Endometrial microvascular endothelial cells (primary cell): ENCODE data around the gene TAS2R41. TPM values are rescaled to one million over a fixed set of nuclear protein-coding genes. Genes with fewer than 3 reads are reported as not detected.
"Not testable (repeated sequence)": the region's sequence is repeated elsewhere in the genome, so short reads cannot be mapped to it uniquely, and the experiment has no call there.

Source experiments
- in situ Hi-C: cut with HindIII; loops from 2 replicates; pipeline ENCODE4 v1.10.0; 2017; ENCODE audit warnings: low sequenced_read_pairs, low pct_unique_long_range_greater_than_20kb; ENCODE audit errors: inconsistent ontology term
- total RNA-seq: library from RNA; depleted of rRNA; stranded (reverse); fragments of >200 nt; gene quantifications from one replicate; pipeline ENCODE4 v1.2.3, GENCODE V29; 2015; ENCODE audit errors: inconsistent ontology term

TAS2R41 gene
- total RNA-seq, 1 donor from 2014 or later, result not detected

GRCh38 chr7:143510854-143511592, 33.4 kb downstream of the TAS2R41 start:
- in situ Hi-C loops, result no loop called here

GRCh38 chr7:143511593-143512047, 33.9 kb downstream of the TAS2R41 start:
- in situ Hi-C loops, result no loop called here

- in situ Hi-C loops, result no loop called here
Measured at GRCh38 chr7:143512488-143513340, 35.0 kb downstream of the TAS2R41 start.

GRCh38 chr7:143514487-143514886, 36.8 kb downstream of the TAS2R41 start:
- in situ Hi-C loops, result no loop called here

GRCh38 chr7:143514995-143515735, 37.5 kb downstream of the TAS2R41 start:
- in situ Hi-C loops, result no loop called here

GRCh38 chr7:143516981-143517380, 39.3 kb downstream of the TAS2R41 start:
- in situ Hi-C loops, result no loop called here

- in situ Hi-C loops, result no loop called here
Measured at GRCh38 chr7:143518521-143518920, 40.8 kb downstream of the TAS2R41 start.

GRCh38 chr7:143518941-143519340, 41.3 kb downstream of the TAS2R41 start:
- in situ Hi-C loops, result no loop called here

GRCh38 chr7:143519411-143520131, 41.9 kb downstream of the TAS2R41 start:
- in situ Hi-C loops, result no loop called here

GRCh38 chr7:143522309-143522916, 44.7 kb downstream of the TAS2R41 start:
- in situ Hi-C loops, result not testable (repeated sequence)

Other genes starting within 250 kb of the TAS2R41 start
- gene GSTK1, start 214.4 kb upstream of the TAS2R41 start, total RNA-seq, result 212 TPM
- not detected for gene TMEM139, start 192.9 kb upstream of the TAS2R41 start, total RNA-seq
- 18.4 TPM for gene CASP2, start 189.5 kb upstream of the TAS2R41 start, total RNA-seq
- gene CLCN1, start 161.8 kb upstream of the TAS2R41 start, total RNA-seq, result not detected
- gene FAM131B, start 115.2 kb upstream of the TAS2R41 start, total RNA-seq, result 1.7 TPM
- 485 TPM for gene ZYX, start 96.5 kb upstream of the TAS2R41 start, total RNA-seq
- 0.28 TPM for gene EPHA1, start 69.0 kb upstream of the TAS2R41 start, total RNA-seq
- not detected for gene TAS2R60, start 34.4 kb upstream of the TAS2R41 start, total RNA-seq
- not detected for gene CTAGE15, start 93.9 kb downstream of the TAS2R41 start, total RNA-seq
- 55.0 TPM for gene TCAF2, start 143.1 kb downstream of the TAS2R41 start, total RNA-seq